SK-N-SH treated with all-trans-retinoic acid at 6 μM for 48 hours (cell line): ENCODE data around the gene UBAP2.

ENCODE experiments used
- ARNTL ChIP-seq: fragments of 450-650 bp; formaldehyde crosslinking; IDR thresholded peaks from 2 replicates; pipeline ENCODE4 v1.5.0; 2020; ENCODE audit warnings: low read depth, mild to moderate bottlenecking, moderate library complexity, borderline replicate concordance
- BACH2 ChIP-seq: fragments of 250-450 bp; sonication (Bioruptor Pico); IDR thresholded peaks from 2 replicates; pipeline ENCODE4 v1.9.0; 2021; ENCODE audit warnings: mild to moderate bottlenecking, borderline replicate concordance
- CREB5 ChIP-seq: fragments of 250-450 bp; sonication (Bioruptor Pico); IDR thresholded peaks from 2 replicates; pipeline ENCODE4 v1.5.1; 2020; ENCODE audit warnings: low read depth, mild to moderate bottlenecking, moderate library complexity
- CSDC2 ChIP-seq: fragments of 250-450 bp; sonication (Bioruptor Pico); IDR thresholded peaks from 2 replicates; pipeline ENCODE4 v1.5.0; 2020; ENCODE audit warnings: mild to moderate bottlenecking, moderate library complexity
- OSR1 ChIP-seq: fragments of 250-450 bp; sonication (Bioruptor Pico); IDR thresholded peaks from 2 replicates; pipeline ENCODE4 v1.8.0; 2022; ENCODE audit warnings: moderate library complexity, mild to moderate bottlenecking, inconsistent platforms
- PATZ1 ChIP-seq: fragments of 250-450 bp; sonication (Bioruptor Pico); IDR thresholded peaks from 2 replicates; pipeline ENCODE4 v1.8.0; 2020; ENCODE audit warnings: mild to moderate bottlenecking, moderate library complexity, borderline replicate concordance
- PPARA ChIP-seq: fragments of 250-450 bp; sonication (Bioruptor Pico); IDR thresholded peaks from 2 replicates; pipeline ENCODE4 v1.5.0; 2020; ENCODE audit warnings: mild to moderate bottlenecking, borderline replicate concordance
- SNAI2 ChIP-seq: fragments of 250-450 bp; sonication (Bioruptor Pico); IDR thresholded peaks from 2 replicates; pipeline ENCODE4 v1.5.0; 2020; ENCODE audit warnings: mild to moderate bottlenecking, moderate library complexity
- ZC3H10 ChIP-seq: fragments of 250-450 bp; sonication (Bioruptor Pico); IDR thresholded peaks from 2 replicates; pipeline ENCODE4 v1.5.1; 2021; ENCODE audit warnings: mild to moderate bottlenecking, moderate library complexity
- ZFP3 ChIP-seq: fragments of 250-450 bp; sonication (Bioruptor Pico); IDR thresholded peaks from 2 replicates; pipeline ENCODE4 v1.5.0; 2020; ENCODE audit warnings: mild to moderate bottlenecking, moderate library complexity
- ZFP30 ChIP-seq: fragments of 450-650 bp; formaldehyde crosslinking; IDR thresholded peaks from 2 replicates; pipeline ENCODE4 v1.5.0; 2022; ENCODE audit warnings: mild to moderate bottlenecking, moderate library complexity
- ZNF565 ChIP-seq: fragments of 450-650 bp; formaldehyde crosslinking; conservative IDR thresholded peaks from 2 replicates; pipeline ENCODE4 v1.5.0; 2020; ENCODE audit warnings: low read depth, mild to moderate bottlenecking, moderate library complexity

DNA sequence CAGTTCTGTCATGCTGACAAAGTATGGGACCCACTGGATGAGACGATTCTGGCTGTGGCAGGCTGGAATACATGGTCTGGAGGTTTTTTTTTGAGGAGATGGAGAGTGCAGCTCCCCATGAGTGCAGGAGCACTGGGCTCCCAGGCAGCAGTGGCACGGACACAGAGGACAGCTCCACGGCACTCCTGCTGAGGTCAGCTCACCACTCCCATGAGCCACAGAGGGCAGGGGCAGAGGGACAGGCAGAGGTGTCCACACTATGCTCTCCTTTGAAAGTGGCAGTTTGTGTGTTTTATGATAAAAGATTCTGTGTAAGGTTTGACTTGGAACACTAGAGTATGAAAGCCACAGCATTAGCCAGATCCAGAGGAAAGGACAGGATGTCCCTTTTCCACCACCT lies 117.4 kb downstream of the UBAP2 start:
- TF ChIP-seq CSDC2 (CRISPR knock-in tag) (no peak), BACH2 (CRISPR knock-in tag) (no peak), ARNTL (CRISPR knock-in tag) (no peak), SNAI2 (CRISPR knock-in tag) (no peak), ZNF565 (CRISPR knock-in tag) (no peak), ZFP30 (CRISPR knock-in tag) (no peak), PPARA (CRISPR knock-in tag) (no peak), CREB5 (CRISPR knock-in tag) (no peak), ZFP3 (CRISPR knock-in tag) (no peak), PATZ1 (CRISPR knock-in tag) (no peak), ZC3H10 (CRISPR knock-in tag) (no peak), OSR1 (CRISPR knock-in tag) (no peak)
